Pancreas (tissue), 10 donors: ENCODE results near the gene GPATCH1. TPM values are rescaled to one million over a fixed set of nuclear protein-coding genes. Genes with fewer than 3 reads are reported as not detected.

Experiments used
- ATAC-seq, 4 donors: fragments of 200-7000 bp; cut with Tn5 transposase; one replicate each; pipeline versions ENCODE4 v1.8.0 to v1.9.1; 2020; ENCODE audit warnings: mild to moderate bottlenecking in 4 of 4, moderate library complexity in 4 of 4
- DNase-seq, 6 donors: peaks; one replicate each; pipeline ENCODE4 v3.0.0-alpha.2; 2020
- FAIRE-seq: peaks from 2 replicates; lab custom pipeline; 2012; peaks lifted over from hg19 to GRCh38; lab: Jason Lieb, UNC
- H3K27ac ChIP-seq, 4 donors: fragments of 200-600 bp; sonication (generic); 1 replicate in 3 of 4; 2 replicates in 1 of 4; pipeline versions ENCODE4 v1.5.0 to v1.8.0; 2020
- H3K27me3 ChIP-seq, 4 donors: fragments of 200-600 bp; one replicate each; pipeline ENCODE4 v1.8.0; 2021
- H3K36me3 ChIP-seq, 3 donors: fragments of 200-600 bp; sonication (generic) in 1 of 3; one replicate each; pipeline versions ENCODE4 v1.5.0 to v1.8.0; 2020 to 2021
- H3K4me1 ChIP-seq, 3 donors: fragments of 200-600 bp; one replicate each; pipeline ENCODE4 v1.8.0; 2021
- H3K4me3 ChIP-seq, 4 donors: fragments of 200-600 bp; sonication (generic) in 2 of 4; one replicate each; pipeline versions ENCODE4 v1.5.0 to v1.8.0; 2020 to 2021
- H3K9me3 ChIP-seq, 4 donors: fragments of 200-600 bp; one replicate each; pipeline ENCODE4 v1.8.0; 2021
- WGBS, 2 donors: extraction: QIAGEN DNeasy Blood & Tissue Kit; methylation state at CpG; one replicate each; pipeline ENCODE4 v1.1.7; 2013; 5-methylcytosine and 5-hydroxymethylcytosine counted together
- intact Hi-C, 3 donors: fragments of 100-400 bp; cut with DNase I; formaldehyde crosslinking; loops; one replicate each; pipeline versions ENCODE4 v1.11.1 to v1.14.2; 2022
- polyA plus RNA-seq, 2 donors: library from polyadenylated mRNA; stranded (reverse); fragments of 200-250 nt; gene quantifications; one replicate each; pipeline ENCODE4 v1.2.3, GENCODE V29; 2013
- total RNA-seq, 6 donors: library from RNA; stranded (reverse); fragmentation: NEBNext Ultra II Directional in 4 of 6; extraction: Animal tissue kit (Norgen Biotek cat#: 25700) in 4 of 6; gene quantifications; one replicate each; pipeline versions ENCODE4 v1.2.1 to v1.2.4, GENCODE V29; 2021 to 2023
- TF ChIP-seq, protein P1 (sequence below), 4 donors: fragments of 200-600 bp; sonication (generic) in 3 of 4; IDR thresholded peaks; one replicate each; pipeline versions ENCODE4 v1.5.0 to v1.8.0; 2021; ENCODE audit warnings: antibody characterized with exemption in 4 of 4
- donor health status: healthy with polysubstance abuse.
- donor health status: DM: no; HTN: no; CAD: no; lungs with moderate emphysema.
- donor health status: DM: no; HTN: no; CAD: no.
- donor health status: control.
- donor health status: control.
- donor health status: Bipolar disorder and iron deficiency.
- donor health status: DM: yes; HTN: yes; CAD: no.
- donor health status: DM: no; HTN: no; CAD: no.
- donor health status: DM: no; HTN: no; CAD: no.
- donor health status: DM: yes; HTN: yes; CAD: no.

GPATCH1 gene
- total and polyA plus RNA-seq, 8 donors: 3.0 to 6.1 (median 4.0) TPM

GRCh38 chr19:33110137-33110910 lies 29.3 kb downstream of the GPATCH1 start:
- intact Hi-C loops: no loop called here
- TF ChIP-seq, protein P1, sequence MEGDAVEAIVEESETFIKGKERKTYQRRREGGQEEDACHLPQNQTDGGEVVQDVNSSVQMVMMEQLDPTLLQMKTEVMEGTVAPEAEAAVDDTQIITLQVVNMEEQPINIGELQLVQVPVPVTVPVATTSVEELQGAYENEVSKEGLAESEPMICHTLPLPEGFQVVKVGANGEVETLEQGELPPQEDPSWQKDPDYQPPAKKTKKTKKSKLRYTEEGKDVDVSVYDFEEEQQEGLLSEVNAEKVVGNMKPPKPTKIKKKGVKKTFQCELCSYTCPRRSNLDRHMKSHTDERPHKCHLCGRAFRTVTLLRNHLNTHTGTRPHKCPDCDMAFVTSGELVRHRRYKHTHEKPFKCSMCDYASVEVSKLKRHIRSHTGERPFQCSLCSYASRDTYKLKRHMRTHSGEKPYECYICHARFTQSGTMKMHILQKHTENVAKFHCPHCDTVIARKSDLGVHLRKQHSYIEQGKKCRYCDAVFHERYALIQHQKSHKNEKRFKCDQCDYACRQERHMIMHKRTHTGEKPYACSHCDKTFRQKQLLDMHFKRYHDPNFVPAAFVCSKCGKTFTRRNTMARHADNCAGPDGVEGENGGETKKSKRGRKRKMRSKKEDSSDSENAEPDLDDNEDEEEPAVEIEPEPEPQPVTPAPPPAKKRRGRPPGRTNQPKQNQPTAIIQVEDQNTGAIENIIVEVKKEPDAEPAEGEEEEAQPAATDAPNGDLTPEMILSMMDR (IDR thresholded peaks at IDR 0.05): no peak
- Histone ChIP-seq H3K27me3 (no peaks in the 10 kb centered on the region), H3K4me3 (no peak overlapping the region), H3K9me3 (no peaks in the 10 kb centered on the region), H3K36me3 (peaks cover 0 to 26% (median 11%) of the 10 kb centered on the region in 3 donors), H3K27ac (no peak overlapping the region), H3K4me1 (peaks cover 0 to 3% (median 0%) of the 10 kb centered on the region in 3 donors)
- no peak for ATAC-seq
- WGBS, 2 donors: 79 to 83% methylated on average over 9 of the region's 9 CpGs
- DNase-seq: no peak
- FAIRE-seq: no peak

DNA sequence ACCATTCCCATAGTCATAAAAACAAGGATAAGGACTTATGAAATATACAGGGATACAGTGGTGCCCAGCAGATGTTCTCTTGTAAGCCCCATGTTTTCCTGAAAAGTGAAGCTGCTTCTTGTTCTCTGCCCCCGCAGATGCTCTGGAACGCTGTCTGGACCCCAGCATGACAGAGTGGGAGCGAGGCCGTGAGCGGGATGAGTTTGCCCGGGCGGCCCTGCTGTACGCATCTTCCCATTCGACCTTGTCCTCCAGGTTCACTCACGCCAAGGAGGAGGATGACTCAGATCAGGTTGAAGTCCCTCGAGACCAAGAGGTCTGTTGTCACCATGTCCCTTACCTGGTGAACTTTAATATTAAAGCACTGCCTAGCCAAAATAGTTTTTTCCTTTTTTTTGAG lies 30.6 kb downstream of the GPATCH1 start:
- no peaks in the 10 kb centered on the region for H3K9me3 ChIP-seq
- H3K36me3 ChIP-seq: peaks cover 0 to 26% (median 11%) of the 10 kb centered on the region in 3 donors
- no peaks in the 10 kb centered on the region for H3K27me3 ChIP-seq
- no peak for ATAC-seq
- intact Hi-C loops: no loop called here
- H3K27ac ChIP-seq: no peak overlapping the region
- WGBS, 2 donors: 96 to 97% methylated on average over 11 of the region's 11 CpGs
- peaks cover 0 to 3% (median 0%) of the 10 kb centered on the region in 3 donors for H3K4me1 ChIP-seq
- FAIRE-seq: no peak
- no peak for DNase-seq
- no peak overlapping the region for H3K4me3 ChIP-seq
- TF ChIP-seq, protein P1 (IDR thresholded peaks at IDR 0.05): no peak

DNA sequence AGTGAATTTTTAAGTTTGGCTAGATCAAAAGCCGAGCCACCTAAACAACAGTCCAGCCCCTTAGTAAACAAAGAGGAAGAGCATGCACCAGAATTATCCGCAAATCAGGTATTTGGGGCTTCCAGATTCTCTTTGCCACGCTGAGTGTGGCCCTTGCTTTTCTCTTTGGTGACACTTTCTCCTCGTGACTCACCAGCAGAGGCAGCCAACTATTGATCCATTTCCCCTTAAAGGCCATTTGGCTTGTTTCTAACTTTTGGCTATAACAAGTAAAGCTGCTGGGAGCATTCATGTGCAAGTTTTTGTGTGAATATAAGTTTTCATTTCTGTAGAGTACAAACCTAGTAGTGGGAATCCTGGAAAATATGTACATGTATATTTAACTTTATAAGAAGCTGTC lies 33.3 kb downstream of the GPATCH1 start:
- 38 to 39% methylated on average over 4 of the region's 4 CpGs for WGBS, 2 donors
- H3K4me3 ChIP-seq: no peak overlapping the region
- no peaks in the 10 kb centered on the region for H3K27me3 ChIP-seq
- FAIRE-seq (no peak), DNase-seq (peak in 2 of 6 donors; percentile 23 to 31), ATAC-seq (peak; percentile 43 to 76 (median 68))
- peaks cover 0 to 3% (median 0%) of the 10 kb centered on the region in 3 donors for H3K4me1 ChIP-seq
- TF ChIP-seq, protein P1 (IDR thresholded peaks at IDR 0.05): no peak
- intact Hi-C loops: no loop called here
- peaks cover 0 to 39% (median 9%) of the 10 kb centered on the region in 3 donors for H3K36me3 ChIP-seq
- H3K27ac ChIP-seq: no peak overlapping the region
- no peaks in the 10 kb centered on the region for H3K9me3 ChIP-seq

GRCh38 chr19:33117501-33117900 lies 36.5 kb downstream of the GPATCH1 start:
- peaks cover 0 to 23% (median 5%) of the 10 kb centered on the region in 3 donors for H3K36me3 ChIP-seq
- ATAC-seq (no peak), DNase-seq (no peak), FAIRE-seq (no peak)
- no peak overlapping the region for H3K27ac ChIP-seq
- intact Hi-C loops: no loop called here
- no peak overlapping the region for H3K4me3 ChIP-seq
- H3K27me3 ChIP-seq: no peaks in the 10 kb centered on the region
- TF ChIP-seq, protein P1 (IDR thresholded peaks at IDR 0.05): no peak
- WGBS, 2 donors: 90 to 93% methylated on average over 8 of the region's 8 CpGs
- no peaks in the 10 kb centered on the region for H3K9me3 ChIP-seq
- H3K4me1 ChIP-seq: peaks cover 0 to 3% (median 0%) of the 10 kb centered on the region in 3 donors

GRCh38 chr19:33118643-33119042 lies 37.7 kb downstream of the GPATCH1 start:
- H3K9me3 ChIP-seq: no peaks in the 10 kb centered on the region
- TF ChIP-seq, protein P1 (IDR thresholded peaks at IDR 0.05): no peak
- ATAC-seq (no peak), DNase-seq (no peak), FAIRE-seq (no peak)
- intact Hi-C loops: no loop called here
- peaks cover 0 to 14% (median 3%) of the 10 kb centered on the region in 3 donors for H3K36me3 ChIP-seq
- H3K27ac ChIP-seq: no peak overlapping the region
- 88 to 90% methylated on average over 10 of the region's 10 CpGs for WGBS, 2 donors
- H3K27me3 ChIP-seq: no peaks in the 10 kb centered on the region
- peaks cover 0 to 3% (median 0%) of the 10 kb centered on the region in 3 donors for H3K4me1 ChIP-seq
- no peak overlapping the region for H3K4me3 ChIP-seq
